Gastrocnemius medialis (tissue), 4 donors: ENCODE results near the gene CDH23. TPM values are rescaled to one million over a fixed set of nuclear protein-coding genes. Genes with fewer than 3 reads are reported as not detected.
A peak's percentile ranks its signal among the peaks of the same experiment; 100 is the strongest.

Experiments used
- ATAC-seq, 2 donors: fragments of 150-250 bp; one replicate each; pipeline ENCODE4 v1.9.1; 2016
- DNase-seq, 2 donors: peaks; one replicate each; pipeline ENCODE4 v3.0.0-alpha.2; 2019
- H3K27ac ChIP-seq, 4 donors: fragments of 200-600 bp; sonication (generic); 1 replicate in 1 of 4; 2 replicates in 3 of 4; pipeline ENCODE4 v1.5.1; 2016 to 2018; ENCODE audit warnings: mild to moderate bottlenecking in 2 of 4, moderate library complexity in 1 of 4
- H3K27me3 ChIP-seq, 3 donors: fragments of 200-600 bp; sonication (generic) in 2 of 3; 1 replicate in 1 of 3; 2 replicates in 2 of 3; pipeline versions ENCODE4 v1.5.1 to v1.6.0; 2016 to 2019; ENCODE audit warnings: mild to moderate bottlenecking in 1 of 3, moderate library complexity in 1 of 3
- H3K36me3 ChIP-seq, 2 donors: fragments of 200-600 bp; sonication (generic) in 1 of 2; one replicate each; pipeline ENCODE4 v1.5.1; 2017 to 2018
- H3K4me1 ChIP-seq, 2 donors: fragments of 200-600 bp; sonication (generic) in 1 of 2; one replicate each; pipeline ENCODE4 v1.5.1; 2016 to 2017; ENCODE audit warnings: mild to moderate bottlenecking in 2 of 2
- H3K4me3 ChIP-seq, 4 donors: fragments of 200-600 bp; sonication (generic) in 3 of 4; 1 replicate in 1 of 4; 2 replicates in 3 of 4; pipeline ENCODE4 v1.5.1; 2016 to 2019; ENCODE audit warnings: mild to moderate bottlenecking in 2 of 4
- H3K9me3 ChIP-seq, 3 donors: fragments of 200-600 bp; sonication (generic) in 2 of 3; 1 replicate in 1 of 3; 2 replicates in 2 of 3; pipeline ENCODE4 v1.5.1; 2016 to 2019
- CTCF ChIP-seq, 5 experiments: fragments of 450-650 bp in 3 of 5; fragments of 200-600 bp in 2 of 5; sonication (generic) in 2 of 5; IDR thresholded peaks in 4 of 5; conservative IDR thresholded peaks in 1 of 5; 1 replicate in 4 of 5; 2 replicates in 1 of 5; pipeline ENCODE4 v1.5.1; 2016 to 2019; ENCODE audit warnings: antibody characterized with exemption in 5 of 5, mild to moderate bottlenecking in 3 of 5, moderate library complexity in 3 of 5
- POLR2A ChIP-seq, 2 donors: fragments of 450-650 bp; IDR thresholded peaks; one replicate each; pipeline ENCODE4 v1.6.1; 2017; ENCODE audit warnings: antibody characterized with exemption in 2 of 2, mild to moderate bottlenecking in 2 of 2, moderate library complexity in 2 of 2
- in situ Hi-C, 4 donors: fragments of 200-750 bp; cut with MboI; loops; one replicate each; pipeline versions ENCODE4 v1.15.0 to v1.8.0; 2017; ENCODE audit warnings: low sequenced_read_pairs in 4 of 4
- intact Hi-C: fragments of 100-400 bp; cut with DNase I; formaldehyde crosslinking; loops from one replicate; pipeline ENCODE4 v1.15.1; 2023; ENCODE audit warnings: low total_unique reads
- total RNA-seq, 4 donors: library from RNA; depleted of rRNA; stranded (reverse); fragments of >200 nt; gene quantifications; one replicate each; pipeline versions ENCODE4 v1.1.0 to v1.2.3, GENCODE V29; 2016

The CDH23 gene
- total RNA-seq, 4 donors from 2014 or later = 0.53 to 1.8 (median 1.2) TPM

- in situ Hi-C loops (no loop called here), intact Hi-C loops (no loop called here)
- TF ChIP-seq POLR2A (IDR thresholded peaks at IDR 0.05) = no peak
- no peak for TF ChIP-seq CTCF (IDR thresholded peaks at IDR 0.05 in 4 of 5, conservative IDR thresholded peaks at IDR 0.05 in 1 of 5)
These were observed 65.6 kb downstream of the CDH23 start for GRCh38 chr10:71462062-71462935.

DNA sequence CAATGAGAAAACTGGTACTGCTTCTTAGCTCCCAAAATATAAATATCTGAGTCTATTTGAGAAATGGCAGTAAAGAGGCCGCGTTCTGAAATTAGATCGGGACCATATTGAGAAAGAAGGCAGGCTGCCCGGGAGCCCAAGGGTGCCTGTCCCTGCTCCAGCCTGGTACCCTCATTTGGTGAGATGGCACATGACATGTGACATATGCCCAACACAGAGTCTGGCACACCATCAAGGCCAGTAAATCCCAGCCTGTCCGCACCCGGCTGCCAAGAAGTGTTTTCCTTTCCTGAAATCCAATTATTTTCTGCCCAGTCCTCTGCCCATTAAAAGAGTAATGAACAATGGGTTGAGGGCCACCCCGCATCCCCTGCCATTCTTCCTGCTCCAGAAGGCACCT is 66.4 kb downstream of the CDH23 start:
- peaks cover 0 to 4% of the 10 kb centered on the region in 2 donors for H3K4me1 ChIP-seq
- ATAC-seq (peak in 1 of 2 donors; percentile 24), DNase-seq (no peak)
- H3K4me3 ChIP-seq = no peak overlapping the region
- H3K9me3 ChIP-seq = no peaks in the 10 kb centered on the region
- in situ Hi-C loops = no loop called here
- no peak overlapping the region for H3K27ac ChIP-seq
- intact Hi-C loops = no loop called here
- no peak for TF ChIP-seq POLR2A (IDR thresholded peaks at IDR 0.05)
- TF ChIP-seq CTCF (IDR thresholded peaks at IDR 0.05 in 4 of 5, conservative IDR thresholded peaks at IDR 0.05 in 1 of 5) = no peak
- no peaks in the 10 kb centered on the region for H3K36me3 ChIP-seq
- H3K27me3 ChIP-seq = no peaks in the 10 kb centered on the region

More at GRCh38 chr10:71462062-71462935, 65.6 kb downstream of the CDH23 start:
- peaks cover 0 to 9% of the 10 kb centered on the region in 2 donors for H3K4me1 ChIP-seq
- no peak overlapping the region for H3K27ac ChIP-seq
- no peaks in the 10 kb centered on the region for H3K9me3 ChIP-seq
- DNase-seq = no peak
- H3K36me3 ChIP-seq = no peaks in the 10 kb centered on the region
- no peak for ATAC-seq
- no peak overlapping the region for H3K4me3 ChIP-seq
- no peaks in the 10 kb centered on the region for H3K27me3 ChIP-seq

DNA sequence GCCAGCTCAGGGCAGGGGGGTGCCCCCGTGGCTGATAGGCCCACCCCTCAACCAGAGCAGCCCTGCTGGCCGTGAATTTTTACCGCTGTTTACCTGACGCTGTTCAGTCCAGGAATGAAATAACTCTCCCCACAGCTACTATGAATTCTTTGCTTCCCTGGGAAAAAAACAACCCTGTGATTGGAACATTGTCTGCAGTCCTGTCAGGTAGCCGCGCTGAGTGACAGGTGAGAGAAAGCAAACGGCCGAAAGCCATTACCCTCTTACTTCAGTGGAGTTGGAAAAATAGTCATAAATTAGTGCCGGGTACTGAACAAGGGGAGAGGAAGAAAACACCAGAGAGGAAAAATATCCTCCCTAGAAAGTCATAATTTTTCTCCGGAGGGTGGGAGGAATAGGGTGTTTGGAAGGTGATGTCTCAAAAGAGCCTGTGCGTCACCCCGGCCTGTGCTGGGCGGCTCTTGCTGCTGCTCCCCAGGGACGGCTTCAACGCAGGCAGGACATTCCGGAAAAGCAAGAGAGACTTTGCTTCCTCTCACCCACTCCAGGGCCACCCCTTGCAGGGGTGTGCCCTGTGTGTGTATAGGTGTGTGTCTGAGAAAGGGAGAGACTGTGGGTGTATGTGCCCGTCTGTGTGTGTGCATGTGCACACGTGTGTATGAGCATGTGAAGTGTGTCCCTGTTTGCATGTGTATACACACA is 69.0 kb downstream of the CDH23 start:
- intact Hi-C loops = no loop called here
- ATAC-seq = no peak
- TF ChIP-seq POLR2A (IDR thresholded peaks at IDR 0.05) = no peak
- no peak for TF ChIP-seq CTCF (IDR thresholded peaks at IDR 0.05 in 4 of 5, conservative IDR thresholded peaks at IDR 0.05 in 1 of 5)

DNA sequence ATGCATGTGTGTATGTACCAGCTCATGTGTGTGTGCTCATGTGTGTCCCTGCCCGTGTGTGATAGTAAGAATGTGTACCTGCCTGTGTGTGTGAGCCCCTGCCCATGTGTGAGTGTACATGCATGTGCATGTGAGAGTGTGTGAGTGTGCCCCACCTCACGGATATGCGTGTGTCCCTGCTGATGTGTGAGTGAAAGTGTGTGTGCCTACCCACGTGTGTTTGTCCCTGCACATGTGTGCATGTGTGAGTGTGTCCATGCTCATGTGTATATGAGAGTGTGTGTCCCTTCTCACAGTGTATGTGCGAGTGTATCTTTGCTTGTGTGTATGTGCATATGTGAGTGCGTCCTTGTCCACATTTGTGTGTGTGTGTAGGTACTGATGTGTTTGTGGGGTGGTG is 69.6 kb downstream of the CDH23 start:
- intact Hi-C loops (no loop called here), in situ Hi-C loops (no loop called here)
- H3K36me3 ChIP-seq = no peaks in the 10 kb centered on the region
- H3K9me3 ChIP-seq = no peaks in the 10 kb centered on the region
- H3K27me3 ChIP-seq = no peaks in the 10 kb centered on the region
- peaks cover 0 to 12% of the 10 kb centered on the region in 2 donors for H3K4me1 ChIP-seq
- H3K27ac ChIP-seq = no peak overlapping the region
- TF ChIP-seq CTCF (IDR thresholded peaks at IDR 0.05 in 4 of 5, conservative IDR thresholded peaks at IDR 0.05 in 1 of 5) = no peak
- no peak for TF ChIP-seq POLR2A (IDR thresholded peaks at IDR 0.05)
- H3K4me3 ChIP-seq = no peak overlapping the region
- no peak for DNase-seq
- ATAC-seq = no peak

More for the DNA sequence above, 69.0 kb downstream of the CDH23 start:
- H3K4me1 ChIP-seq = peaks cover 0 to 12% of the 10 kb centered on the region in 2 donors
- in situ Hi-C loops = no loop called here
- no peak for DNase-seq
- no peaks in the 10 kb centered on the region for H3K9me3 ChIP-seq
- no peaks in the 10 kb centered on the region for H3K36me3 ChIP-seq
- no peaks in the 10 kb centered on the region for H3K27me3 ChIP-seq
- no peak overlapping the region for H3K4me3 ChIP-seq
- no peak overlapping the region for H3K27ac ChIP-seq
